Measurements from ENCODE around the gene ZNF501.

ZNF501 gene

GRCh38 chr3:44680921-44681455 lies 48.4 kb upstream of the ZNF501 start:
- no peak overlapping the region for H3K27ac ChIP-seq (ENCODE audit: extremely low read depth, low read depth, low read length)
- no peaks in the 10 kb centered on the region for H3K9me3 ChIP-seq (ENCODE audit: control insufficient read depth, insufficient read depth, low read depth, low read length)
- no peaks in the 10 kb centered on the region for H3K4me1 ChIP-seq (ENCODE audit: control insufficient read depth, insufficient read depth, low read length)
- no peak for TF ChIP-seq SP7 (tag by site-specific recombination; IDR thresholded peaks at IDR 0.05)
- TF ChIP-seq KLF10 (tag by site-specific recombination; IDR thresholded peaks at IDR 0.05), result no peak
- no peak for TF ChIP-seq ZNF692 (tag by site-specific recombination; IDR thresholded peaks at IDR 0.05)
- no peak for TF ChIP-seq ZNF24 (tag by site-specific recombination; IDR thresholded peaks at IDR 0.05)
- no peak for TF ChIP-seq ZXDB (tag by site-specific recombination; IDR thresholded peaks at IDR 0.05)
- no peak for TF ChIP-seq INSM2 (tag by site-specific recombination; IDR thresholded peaks at IDR 0.05)
- no peak for TF ChIP-seq ZNF571 (tag by site-specific recombination; IDR thresholded peaks at IDR 0.05)
- TF ChIP-seq ZNF169 (tag by site-specific recombination; IDR thresholded peaks at IDR 0.05), result no peak
- TF ChIP-seq ZEB2 (tag by site-specific recombination; IDR thresholded peaks at IDR 0.05), result no peak
- no peak for TF ChIP-seq SP2 (tag by site-specific recombination; IDR thresholded peaks at IDR 0.05)
- no peak for TF ChIP-seq ZNF76 (tag by site-specific recombination; IDR thresholded peaks at IDR 0.05; ENCODE audit: borderline replicate concordance, low read depth)
- TF ChIP-seq ZNF658 (tag by site-specific recombination; IDR thresholded peaks at IDR 0.05), result no peak
- no peak for TF ChIP-seq ZBTB1 (tag by site-specific recombination; IDR thresholded peaks at IDR 0.05)
- no peak for TF ChIP-seq ZNF354C (tag by site-specific recombination; IDR thresholded peaks at IDR 0.05; ENCODE audit: borderline replicate concordance, low read depth)
- POLR2A ChIA-PET, result no interaction called here
- CTCF ChIA-PET, result interaction anchor here (0.6 kb wide), 1 partner anchor 22 kb away, joined by 5 read pairs; no protein-coding TSS in a partner anchor
- no peaks in the 10 kb centered on the region for H3K36me3 ChIP-seq (ENCODE audit: control insufficient read depth in 2 of 2, insufficient read depth in 1 of 2, low read length in 2 of 2)
- no peak overlapping the region for H3K4me3 ChIP-seq (ENCODE audit: low read depth, low read length)

GRCh38 chr3:44682182-44682896 lies 47.1 kb upstream of the ZNF501 start:
- TF ChIP-seq PRDM10 (tag by site-specific recombination; IDR thresholded peaks at IDR 0.05) (no peak), ZNF549 (tag by site-specific recombination; IDR thresholded peaks at IDR 0.05) (no peak), ZNF596 (tag by site-specific recombination; IDR thresholded peaks at IDR 0.05) (no peak), ZNF645 (tag by site-specific recombination; IDR thresholded peaks at IDR 0.05) (no peak), HOXC10 (CRISPR knock-in tag; IDR thresholded peaks at IDR 0.05) (no peak), FEZF1 (tag by site-specific recombination; IDR thresholded peaks at IDR 0.05) (no peak), ZBTB11 (tag by site-specific recombination; conservative IDR thresholded peaks at IDR 0.05; ENCODE audit: low read depth) (no peak), ZNF202 (tag by site-specific recombination; IDR thresholded peaks at IDR 0.05; ENCODE audit: borderline replicate concordance) (no peak), ZNF16 (tag by site-specific recombination; IDR thresholded peaks at IDR 0.05; ENCODE audit: low read depth) (no peak)
- Histone ChIP-seq H3K27ac (ENCODE audit: extremely low read depth, low read depth, low read length) (no peak overlapping the region), H3K36me3 (ENCODE audit: control insufficient read depth in 2 of 2, insufficient read depth in 1 of 2, low read length in 2 of 2) (no peaks in the 10 kb centered on the region), H3K4me1 (ENCODE audit: control insufficient read depth, insufficient read depth, low read length) (no peaks in the 10 kb centered on the region), H3K9me3 (ENCODE audit: control insufficient read depth, insufficient read depth, low read depth, low read length) (no peaks in the 10 kb centered on the region), H3K4me3 (ENCODE audit: low read depth, low read length) (no peak overlapping the region)
- ChIA-PET POLR2A (no interaction called here), CTCF (no interaction called here)

Measured in HEK293 (cell line).